HG02642 (cell line): Measurements from ENCODE around the gene LGR4.
"Not testable (repeated sequence)": the region's sequence is repeated elsewhere in the genome, so short reads cannot be mapped to it uniquely, and the experiment has no call there.

ENCODE experiments used
- ATAC-seq: cut with Tn5 transposase; IDR thresholded peaks from one replicate; pipeline ENCODE4 v1.9.1; 2021; ENCODE audit warnings: mild to moderate bottlenecking; ENCODE audit not compliant: unreplicated experiment, poor library complexity

LGR4 gene

GRCh38 chr11:27460158-27460978 lies 12.2 kb downstream of the LGR4 start:
- no peak for ATAC-seq

DNA sequence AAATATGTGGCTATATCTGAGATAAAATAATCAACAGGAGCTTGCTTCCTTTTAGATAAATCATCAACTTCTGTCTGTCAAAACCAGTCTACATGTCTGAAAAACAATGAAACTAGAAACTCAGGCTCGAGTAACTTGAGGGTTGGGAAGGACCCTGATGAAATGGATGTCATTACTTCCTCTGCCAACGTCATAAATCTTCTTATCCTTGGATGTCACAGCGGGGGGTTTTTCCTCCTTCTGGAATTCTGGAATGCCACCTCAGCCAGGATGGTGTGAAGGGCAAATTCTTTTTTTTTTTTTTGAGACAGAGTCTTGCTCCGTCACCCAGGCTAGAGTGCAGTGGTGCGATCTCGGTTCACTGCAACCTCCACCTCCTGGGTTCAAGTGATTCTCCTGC lies 13.4 kb downstream of the LGR4 start:
- ATAC-seq: no peak

- no peak for ATAC-seq
Observed at GRCh38 chr11:27458182-27458581, 14.4 kb downstream of the LGR4 start.

DNA sequence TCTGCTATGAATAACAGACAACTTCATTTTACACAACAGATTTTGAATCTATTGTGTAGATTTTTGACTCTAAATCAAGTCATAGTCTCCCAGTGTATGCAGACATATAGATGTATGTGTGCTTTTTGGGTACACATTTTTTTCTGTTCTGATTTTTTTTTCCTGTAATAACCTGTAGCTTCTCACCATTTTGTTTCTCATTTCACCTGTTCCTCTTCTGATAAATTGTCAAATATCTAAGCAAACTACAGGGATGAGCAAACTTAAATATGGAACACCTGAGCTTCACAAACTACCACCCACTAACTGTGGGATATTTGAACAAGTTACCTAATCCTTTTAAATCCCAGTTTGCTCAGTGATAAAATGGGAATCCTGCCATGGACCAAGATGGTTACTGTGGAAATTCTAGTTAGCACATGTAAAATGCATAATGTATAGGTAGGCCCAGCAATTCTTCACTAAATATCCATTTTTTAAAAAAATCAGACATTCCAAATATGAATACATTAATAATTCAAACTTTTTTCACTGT lies 15.7 kb downstream of the LGR4 start:
- no peak for ATAC-seq

DNA sequence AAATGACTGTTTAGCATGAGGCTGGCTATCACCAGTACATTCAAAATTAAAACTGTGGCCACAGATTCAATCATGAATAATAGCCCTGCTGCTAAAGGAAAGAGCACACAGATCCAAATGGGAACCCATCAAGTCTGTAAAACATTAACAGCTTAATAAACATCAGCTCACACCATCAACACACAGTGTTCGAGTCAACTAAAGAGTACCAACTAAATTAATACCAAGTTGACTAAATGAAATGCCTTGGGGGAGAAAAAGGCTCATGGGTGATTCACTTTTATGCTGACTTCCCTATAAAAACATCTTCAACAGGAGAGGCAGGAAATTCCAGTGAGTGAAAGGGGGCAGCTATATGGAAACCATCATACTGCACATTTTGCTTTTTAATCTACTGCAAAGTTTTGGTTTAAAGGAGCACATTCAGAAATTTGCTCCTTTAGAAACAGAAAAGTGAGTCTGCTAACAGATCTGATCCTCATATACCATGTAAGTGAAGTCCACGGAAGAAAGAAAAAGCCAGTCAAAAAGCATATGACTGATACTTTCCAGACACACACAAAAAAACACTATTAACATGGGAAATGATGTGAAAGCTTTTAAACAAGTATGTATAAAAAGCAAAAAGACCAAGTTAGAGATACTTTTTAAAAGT lies 16.3 kb downstream of the LGR4 start:
- ATAC-seq: no peak

DNA sequence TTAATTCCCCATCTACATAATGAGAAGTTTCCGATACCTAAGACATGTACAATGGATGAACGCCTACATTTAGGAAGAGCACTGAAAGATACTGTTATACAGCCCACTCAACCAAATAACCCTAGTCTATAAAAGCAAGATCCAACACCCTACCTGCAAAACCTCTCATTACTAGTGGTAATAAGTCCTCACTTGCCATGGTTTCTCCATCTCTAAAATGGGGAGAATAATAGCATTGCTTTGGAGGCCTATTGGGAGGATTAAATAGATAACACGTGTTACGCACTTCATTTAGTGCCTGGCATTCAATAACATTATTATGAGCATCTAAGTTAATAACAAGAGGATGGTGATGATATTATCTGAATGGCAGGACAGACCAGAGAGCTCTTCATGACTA lies 16.9 kb downstream of the LGR4 start:
- ATAC-seq: no peak

DNA sequence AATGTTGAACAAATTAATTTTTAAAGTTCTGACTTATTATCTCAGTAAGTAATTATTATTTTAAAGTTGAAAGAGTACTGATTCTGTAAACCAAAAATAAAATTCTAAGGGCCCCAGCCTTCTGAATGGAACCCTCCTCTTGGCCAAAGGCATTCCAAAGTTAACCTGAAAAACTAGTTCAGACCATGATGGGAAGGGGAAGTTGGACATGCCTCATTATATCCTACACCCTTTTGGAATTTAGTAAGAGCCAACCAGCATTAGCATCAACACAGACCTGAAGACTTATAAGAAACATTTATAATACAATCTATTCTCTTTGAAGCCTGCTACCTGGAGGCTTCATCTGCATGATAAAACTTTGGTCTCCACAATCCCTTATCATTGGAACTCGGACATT lies 18.9 kb downstream of the LGR4 start:
- ATAC-seq: no peak

DNA sequence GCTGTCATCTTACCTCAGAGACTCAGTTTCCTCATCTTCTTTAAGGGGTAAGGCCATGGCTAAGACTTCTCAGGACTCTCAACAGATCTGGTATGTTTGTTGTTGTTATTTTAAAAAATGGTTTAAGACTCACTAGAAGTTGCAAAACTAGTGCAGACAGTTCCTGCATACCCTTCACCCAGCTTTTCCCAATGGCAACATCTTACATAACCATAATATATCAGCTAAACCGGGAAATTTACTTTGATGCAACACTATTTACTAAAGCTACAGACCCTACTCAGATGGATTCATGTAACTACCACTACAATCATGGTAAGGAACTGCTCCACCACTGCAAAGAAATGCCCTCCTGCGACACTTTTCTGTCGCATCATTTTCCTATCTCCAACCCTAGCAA lies 20.4 kb downstream of the LGR4 start:
- no peak for ATAC-seq

DNA sequence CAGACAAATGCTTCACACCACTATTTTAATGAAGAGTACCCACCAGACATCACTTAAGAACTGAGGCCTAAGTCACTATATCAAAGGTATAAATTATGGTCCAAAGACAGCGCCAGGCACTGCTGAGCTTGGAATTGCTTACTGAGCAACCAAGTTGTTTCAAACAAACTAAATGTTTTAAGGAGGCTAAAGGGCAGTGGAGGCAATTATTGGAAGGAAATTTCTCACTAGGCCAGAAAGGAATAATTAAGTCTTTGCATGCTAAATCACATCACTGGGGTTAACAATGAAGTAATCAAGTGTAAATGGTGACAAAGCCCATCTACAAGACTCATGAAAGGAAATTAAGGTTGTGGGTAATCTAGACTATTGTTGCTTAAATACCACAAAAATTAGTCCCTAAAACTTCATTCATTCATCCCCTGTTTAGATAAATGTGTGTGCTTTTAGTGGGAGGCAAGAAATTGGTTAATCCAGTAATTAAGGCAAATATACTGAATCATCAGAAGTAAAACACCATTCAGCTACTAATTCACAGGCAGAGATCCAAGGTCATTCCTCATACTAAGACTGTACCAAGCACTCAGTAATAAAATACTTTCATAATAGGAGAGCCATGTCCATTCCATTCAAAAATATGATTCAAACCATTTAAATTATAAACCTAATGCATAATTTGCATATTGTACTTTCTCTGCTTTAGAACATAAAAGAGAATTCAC lies 21.2 kb downstream of the LGR4 start:
- ATAC-seq: no peak

DNA sequence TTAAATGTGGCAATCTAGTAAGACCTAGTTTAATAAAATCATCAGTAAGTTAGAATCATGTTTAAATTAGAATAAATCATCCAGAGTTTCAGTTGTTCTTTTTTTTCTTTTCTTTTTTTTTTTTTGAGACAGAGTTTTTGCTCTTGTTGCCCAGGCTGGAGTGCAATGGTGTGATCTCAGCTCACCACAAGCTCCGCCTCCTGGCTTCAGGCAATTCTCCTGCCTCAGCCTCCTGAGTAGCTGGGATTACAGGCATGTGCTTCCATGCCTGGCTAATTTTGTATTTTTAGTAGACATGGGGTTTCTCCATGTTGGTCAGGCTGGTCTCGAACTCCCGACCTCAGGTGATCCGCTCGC lies 24.4 kb downstream of the LGR4 start:
- not testable (repeated sequence) for ATAC-seq

- ATAC-seq: no peak
Observed at GRCh38 chr11:27447288-27448183, 25.1 kb downstream of the LGR4 start.

- ATAC-seq: no peak
Observed at GRCh38 chr11:27445625-27446024, 27.0 kb downstream of the LGR4 start.

- ATAC-seq: no peak
Observed at GRCh38 chr11:27444801-27445215, 27.8 kb downstream of the LGR4 start.

GRCh38 chr11:27443746-27444507 lies 28.7 kb downstream of the LGR4 start:
- no peak for ATAC-seq

DNA sequence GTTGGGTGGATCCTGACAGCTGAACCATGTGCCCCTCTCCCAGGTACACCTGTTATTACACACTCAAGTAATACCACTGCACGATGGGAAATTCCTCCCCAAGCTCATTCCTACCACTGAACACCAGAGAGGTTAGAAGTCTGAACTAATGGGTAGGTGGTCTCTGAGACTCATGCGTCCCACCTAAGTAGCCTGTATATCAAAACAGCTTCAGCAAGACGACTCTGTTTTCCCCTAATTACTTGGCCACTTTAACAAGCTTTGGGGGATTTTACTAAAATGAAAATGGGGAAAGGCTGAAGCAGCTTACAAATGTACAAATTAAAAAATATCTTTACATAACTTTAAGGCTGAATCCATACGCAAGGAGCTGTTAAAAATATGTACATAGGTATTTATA lies 29.4 kb downstream of the LGR4 start:
- no peak for ATAC-seq

GRCh38 chr11:27440090-27440489 lies 32.5 kb downstream of the LGR4 start:
- no peak for ATAC-seq

- no peak for ATAC-seq
Observed at GRCh38 chr11:27438595-27438981, 34.0 kb downstream of the LGR4 start.

DNA sequence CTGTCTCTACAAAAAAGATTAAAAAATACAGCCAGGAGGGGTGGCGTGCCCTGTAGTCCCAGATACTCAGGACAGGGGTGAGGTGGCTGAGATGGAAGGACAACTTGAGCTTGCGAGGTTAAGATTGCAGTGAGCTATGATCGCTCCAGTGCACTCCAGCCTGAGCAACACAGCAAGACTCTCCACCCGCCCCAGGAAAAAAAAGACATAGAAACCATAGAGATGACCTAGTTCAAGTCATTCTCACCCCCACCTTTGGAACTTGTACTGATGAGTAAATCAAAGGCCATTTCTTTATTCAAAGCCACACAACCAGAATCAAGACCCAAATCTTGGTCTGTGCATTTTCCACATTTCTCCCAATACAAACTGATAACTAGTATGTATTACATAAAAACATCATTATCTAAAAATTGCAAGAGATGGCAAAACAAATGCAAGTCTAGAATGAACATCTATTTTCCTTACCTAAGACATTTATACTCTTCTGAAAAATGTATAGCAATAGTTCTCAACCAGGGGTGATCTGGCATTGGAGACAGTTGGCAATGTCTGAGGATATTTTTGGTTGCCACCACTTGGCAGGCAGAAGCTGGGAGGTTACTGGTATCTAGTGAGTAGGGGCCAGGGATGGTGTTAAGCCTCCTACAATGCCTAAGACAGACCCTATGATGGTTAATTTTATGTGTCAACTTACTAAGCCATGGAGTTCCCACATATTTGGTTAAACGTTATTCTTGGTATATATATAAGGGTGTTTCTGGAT lies 34.6 kb downstream of the LGR4 start:
- ATAC-seq: no peak

DNA sequence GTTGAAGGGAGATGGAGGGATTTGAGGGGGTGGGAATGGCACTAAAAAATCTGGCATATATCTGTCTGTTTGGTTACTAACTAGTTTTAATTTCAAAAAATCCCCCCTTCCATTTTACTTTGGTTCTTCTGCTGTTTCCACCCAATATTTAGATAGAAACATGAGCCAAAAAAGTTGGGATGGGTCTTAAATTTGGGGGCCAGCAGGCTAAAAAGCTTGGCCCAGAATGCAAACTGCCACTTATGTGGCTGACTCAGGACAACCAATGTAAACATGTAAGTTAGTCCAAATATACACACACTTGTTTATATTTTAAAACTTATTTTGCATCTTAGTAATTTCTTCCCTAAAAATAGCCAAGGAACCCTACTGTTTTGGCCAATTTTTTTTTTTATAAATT lies 35.7 kb downstream of the LGR4 start:
- no peak for ATAC-seq
